Fibroblast of the conjunctiva (primary cell): Measurements from ENCODE around the gene OR1I1.

Experiments
- DNase-seq: peaks from one replicate; pipeline ENCODE4 v3.0.0-alpha.2; 2010; ENCODE audit warnings: low read depth

The OR1I1 gene

DNA sequence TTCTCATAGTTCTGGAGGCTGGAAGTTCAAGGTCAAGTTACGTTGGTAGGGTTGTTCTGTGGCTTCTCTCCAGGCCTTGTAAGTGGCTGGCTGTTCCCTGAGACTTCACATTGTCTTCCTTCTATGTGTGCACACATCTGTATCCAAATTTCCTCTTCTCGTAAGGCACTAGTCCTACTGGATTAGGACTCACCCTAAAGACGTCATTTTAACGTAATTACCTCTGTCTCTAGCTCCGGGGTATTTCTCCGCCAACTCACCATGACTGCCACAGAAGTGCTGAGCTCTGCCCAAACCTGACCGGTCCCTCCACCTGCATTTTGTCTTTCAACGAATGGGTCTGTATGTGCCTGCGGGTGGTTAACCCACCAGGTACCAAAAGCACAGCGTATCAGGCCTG is 16.4 kb downstream of the OR1I1 start:
- DNase-seq = no peak

DNA sequence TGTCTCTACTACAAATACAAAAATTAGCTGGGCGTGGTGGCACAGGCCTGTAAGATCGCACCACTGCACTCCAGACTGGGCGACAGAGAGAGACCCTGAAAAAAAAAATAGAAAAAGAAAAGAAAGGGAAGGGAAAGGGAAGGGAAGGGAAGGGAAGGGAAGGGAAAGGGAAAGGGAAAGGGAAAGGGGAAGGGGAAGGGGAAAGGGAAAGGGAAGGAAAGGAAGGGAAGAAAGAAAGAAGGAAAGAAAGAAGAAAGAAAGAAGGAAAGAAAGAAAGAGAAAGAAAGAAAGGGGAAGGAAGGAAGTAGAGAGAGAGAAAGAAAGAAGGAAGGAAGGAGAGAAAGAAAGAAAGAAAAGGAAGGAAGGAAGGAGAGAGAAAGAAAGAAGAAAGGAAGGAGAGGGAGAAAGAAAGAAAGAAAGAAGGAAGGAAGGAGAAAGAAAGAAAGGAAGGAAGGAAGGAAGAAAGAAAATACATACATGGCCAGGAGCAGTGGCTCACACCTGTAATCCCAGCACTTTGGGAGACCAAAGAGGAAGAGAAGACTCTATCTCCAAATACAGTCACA is 17.1 kb downstream of the OR1I1 start:
- DNase-seq = no peak

DNA sequence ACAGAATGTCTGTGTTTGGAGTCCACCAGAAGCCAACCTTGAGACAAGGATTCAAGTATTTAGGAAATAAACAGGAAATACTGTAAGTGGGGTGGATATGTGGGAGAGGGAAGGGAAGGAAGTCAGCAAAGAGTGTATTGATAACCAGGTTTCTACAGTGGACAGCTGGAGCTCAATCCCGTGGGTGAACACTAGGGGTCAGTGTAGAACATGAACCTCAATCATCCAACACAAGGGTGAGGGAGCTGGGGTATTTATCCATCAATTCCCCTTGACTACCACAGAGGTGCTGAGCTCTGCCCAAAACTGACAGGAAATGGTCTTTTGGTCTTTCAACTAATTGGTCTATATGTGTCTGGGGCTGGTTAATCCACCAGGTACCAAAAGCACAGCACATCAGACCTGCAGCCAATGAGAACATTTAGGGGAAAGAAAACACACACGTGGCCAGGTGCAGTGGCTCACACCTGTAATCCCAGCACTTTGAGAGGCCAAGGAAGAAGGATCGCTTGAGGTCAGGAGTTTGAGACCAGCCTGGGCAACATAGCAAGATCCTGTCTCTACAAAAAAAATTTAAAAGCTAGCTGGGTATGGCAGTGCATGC is 19.6 kb downstream of the OR1I1 start:
- DNase-seq = peak; percentile 20

DNA sequence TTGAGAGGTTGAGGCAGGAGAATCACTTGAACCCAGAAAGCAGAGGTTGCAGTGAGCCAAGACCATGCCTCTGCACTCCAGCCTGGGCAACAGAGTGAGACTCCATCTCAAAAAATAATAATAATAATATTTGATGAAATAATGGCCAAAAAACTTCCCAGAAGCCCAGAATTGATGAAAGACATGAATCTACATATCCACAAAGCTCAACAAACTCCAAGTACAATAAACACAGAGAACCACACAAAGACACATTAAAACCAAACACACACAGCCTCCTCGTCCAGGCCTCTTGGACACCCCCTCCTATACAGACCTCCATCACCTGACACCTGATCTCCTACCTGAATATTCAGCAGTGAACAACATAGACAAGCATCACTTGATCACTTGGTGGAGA is 22.0 kb downstream of the OR1I1 start:
- DNase-seq = no peak

DNA sequence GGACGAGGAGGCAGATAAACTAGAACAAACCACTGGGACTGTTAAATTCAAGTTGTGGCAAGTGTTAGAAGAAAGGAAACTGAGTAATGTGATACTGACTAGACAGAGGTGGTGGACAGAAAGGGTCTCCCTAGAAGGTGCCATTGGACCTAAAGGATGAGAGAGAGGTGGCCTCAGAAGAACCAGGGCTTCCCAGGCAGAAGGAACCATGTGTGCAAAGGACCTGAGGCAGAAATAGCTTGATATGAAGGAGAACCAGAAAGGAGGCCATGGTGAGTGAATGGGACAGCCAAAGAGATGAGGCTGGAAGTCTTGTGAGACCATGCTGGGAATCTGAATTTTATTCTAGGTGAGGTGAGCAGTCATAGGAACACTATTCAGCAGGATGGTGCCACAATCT is 22.4 kb downstream of the OR1I1 start:
- no peak for DNase-seq

DNA sequence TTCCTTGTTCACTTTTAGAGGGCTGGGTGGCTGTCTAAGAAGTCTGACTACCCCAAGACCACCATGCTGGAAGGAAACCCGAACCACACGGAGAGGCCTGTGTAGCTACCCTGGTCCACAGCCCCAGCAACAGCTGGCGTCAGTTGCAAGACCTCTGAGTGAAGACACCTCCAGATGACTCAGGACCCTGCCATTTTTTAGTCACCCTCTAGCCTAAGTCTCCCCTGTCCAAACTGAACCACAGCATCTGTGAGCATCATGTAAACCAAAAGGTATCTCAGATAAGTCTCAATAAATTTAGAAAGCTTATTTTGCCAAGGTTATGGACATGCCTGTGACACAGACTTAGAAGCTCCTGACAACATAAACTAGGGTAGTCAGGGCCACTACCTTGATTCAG is 23.0 kb downstream of the OR1I1 start:
- no peak for DNase-seq

DNA sequence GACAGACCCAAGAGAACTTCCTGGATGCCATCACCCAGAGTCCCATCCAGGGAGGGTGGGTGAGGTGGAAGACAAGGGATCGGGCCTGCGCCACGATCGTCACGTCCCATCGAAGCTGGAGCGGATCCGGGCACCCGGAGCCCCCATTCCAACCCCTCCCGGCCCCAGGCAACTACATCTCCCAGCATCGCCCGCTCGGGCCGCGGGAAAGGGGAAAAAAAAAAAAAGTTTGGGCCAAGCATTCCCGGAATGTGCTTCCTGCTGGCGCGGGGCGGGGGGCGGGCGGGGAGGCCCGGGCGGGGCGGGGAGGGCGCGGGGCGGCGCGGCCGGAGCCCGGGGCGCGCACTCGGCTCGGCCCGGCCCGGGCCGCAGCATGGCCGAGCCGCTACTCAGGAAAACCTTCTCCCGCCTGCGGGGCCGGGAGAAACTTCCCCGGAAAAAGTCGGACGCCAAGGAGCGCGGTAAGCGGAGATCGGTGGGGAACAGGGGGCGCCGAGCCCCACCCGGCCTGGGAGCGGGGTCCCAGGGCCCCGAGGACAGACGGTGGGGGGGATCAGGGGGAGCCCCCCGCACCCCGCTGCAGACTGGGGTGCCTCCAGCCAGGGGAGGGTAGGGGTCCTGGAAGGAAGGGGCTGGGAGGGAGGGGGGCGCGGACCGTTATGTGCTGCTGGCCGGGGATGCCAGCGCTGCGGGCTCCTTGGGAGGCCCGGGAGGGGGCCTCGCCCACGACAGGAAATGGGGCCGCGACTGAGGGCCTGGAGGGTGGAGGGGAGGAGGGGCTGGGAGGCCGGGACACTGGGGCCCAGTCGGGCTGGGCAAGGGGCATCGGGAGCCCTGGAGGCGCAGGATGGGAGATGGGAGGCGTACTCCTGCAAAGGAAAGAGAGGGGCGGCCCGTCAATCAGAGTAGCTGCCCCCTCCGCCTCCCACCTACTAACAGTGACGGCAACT is 25.3 kb downstream of the OR1I1 start, which contains the start of gene SYDE1:
Gene SYDE1 (plus strand): TSS at position 341 of the 950 bp plus-strand sequence. CDS start 33 bp downstream, at position 374.
- peak; percentile 31 for DNase-seq

DNA sequence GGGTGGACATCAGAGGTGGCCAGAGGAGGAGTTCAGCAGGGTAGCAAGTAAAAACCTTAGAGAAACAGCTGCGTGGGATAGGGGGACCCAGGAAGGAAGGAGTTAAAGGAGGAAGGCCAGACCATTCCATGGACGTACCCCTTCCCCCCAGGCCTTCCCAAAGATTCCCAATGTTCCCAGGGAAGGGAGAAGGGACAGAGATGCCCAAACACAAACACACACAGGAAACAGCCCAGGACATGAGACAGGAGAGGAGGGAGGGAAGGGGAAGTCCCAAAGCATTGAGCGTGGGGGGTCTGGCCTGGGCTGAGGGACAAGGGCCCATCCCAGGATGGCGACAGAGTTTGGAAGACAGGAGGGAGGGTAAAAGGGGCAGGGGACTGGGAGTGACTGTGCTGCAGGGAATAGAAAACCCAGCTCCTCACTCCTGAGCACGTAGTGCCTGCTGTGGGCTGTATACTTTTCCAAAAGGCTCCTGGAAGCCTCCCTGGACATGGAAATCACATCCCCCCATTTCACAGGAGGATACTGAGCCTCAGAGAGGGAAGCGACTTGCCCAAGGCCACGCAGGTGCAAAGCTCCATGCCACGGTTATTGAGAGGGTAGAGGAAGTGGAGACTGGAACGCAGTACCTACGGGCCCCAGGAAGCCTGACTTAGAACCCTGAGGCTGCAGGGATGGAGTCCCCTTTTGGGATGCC is 26.3 kb downstream of the OR1I1 start:
- no peak for DNase-seq

DNA sequence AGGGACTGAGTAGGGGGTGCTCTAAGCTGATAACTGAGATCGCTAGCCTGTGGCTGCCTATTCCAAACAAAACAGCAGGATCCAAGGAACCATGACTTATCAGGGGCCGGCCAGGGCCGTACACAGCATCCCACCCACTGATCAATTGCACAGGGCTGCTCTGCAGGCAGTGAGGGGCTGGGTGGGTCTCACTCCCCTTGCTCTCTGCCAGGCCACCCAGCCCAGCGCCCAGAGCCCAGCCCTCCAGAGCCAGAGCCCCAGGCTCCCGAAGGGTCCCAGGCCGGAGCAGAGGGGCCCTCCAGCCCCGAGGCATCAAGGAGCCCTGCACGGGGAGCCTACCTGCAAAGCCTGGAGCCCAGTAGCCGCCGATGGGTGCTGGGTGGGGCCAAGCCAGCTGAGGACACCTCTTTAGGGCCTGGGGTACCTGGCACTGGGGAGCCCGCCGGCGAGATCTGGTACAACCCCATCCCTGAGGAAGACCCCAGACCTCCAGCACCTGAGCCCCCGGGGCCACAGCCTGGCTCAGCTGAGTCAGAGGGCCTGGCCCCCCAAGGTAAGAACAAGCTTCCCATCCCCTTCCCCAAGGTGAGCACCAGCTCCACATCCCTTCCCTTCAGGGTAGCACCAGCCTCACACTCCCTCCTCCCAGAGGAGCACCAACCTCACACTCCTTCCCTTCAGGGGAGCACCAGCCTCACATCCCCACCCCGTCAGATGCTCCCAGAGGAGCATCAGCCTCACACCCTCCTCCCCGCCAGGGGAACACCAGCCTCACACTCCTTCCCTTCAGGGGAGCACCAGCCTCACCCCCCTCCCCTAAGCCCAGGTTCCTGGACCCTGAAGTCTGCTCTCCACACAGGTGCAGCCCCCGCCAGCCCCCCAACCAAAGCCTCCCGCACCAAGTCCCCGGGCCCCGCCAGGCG is 27.1 kb downstream of the OR1I1 start:
- DNase-seq = no peak

DNA sequence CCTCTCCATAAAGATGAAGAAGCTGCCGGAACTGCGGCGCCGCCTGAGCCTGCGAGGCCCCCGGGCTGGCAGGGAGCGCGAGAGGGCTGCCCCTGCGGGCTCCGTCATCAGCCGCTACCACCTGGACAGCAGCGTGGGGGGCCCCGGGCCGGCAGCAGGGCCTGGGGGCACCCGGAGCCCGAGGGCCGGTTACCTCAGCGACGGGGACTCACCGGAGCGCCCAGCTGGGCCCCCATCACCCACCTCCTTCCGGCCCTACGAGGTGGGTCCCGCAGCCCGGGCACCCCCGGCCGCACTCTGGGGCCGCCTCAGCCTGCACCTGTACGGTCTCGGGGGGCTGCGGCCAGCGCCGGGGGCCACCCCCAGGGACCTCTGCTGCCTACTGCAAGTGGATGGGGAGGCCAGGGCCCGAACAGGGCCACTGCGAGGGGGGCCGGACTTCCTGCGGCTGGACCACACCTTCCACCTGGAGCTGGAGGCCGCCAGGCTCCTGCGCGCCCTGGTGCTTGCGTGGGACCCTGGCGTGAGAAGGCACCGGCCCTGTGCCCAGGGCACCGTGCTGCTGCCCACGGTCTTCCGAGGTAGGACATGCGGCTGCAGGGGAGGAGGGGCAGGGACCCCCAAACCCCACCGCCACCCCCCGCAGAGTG is 27.9 kb downstream of the OR1I1 start:
- DNase-seq = no peak

DNA sequence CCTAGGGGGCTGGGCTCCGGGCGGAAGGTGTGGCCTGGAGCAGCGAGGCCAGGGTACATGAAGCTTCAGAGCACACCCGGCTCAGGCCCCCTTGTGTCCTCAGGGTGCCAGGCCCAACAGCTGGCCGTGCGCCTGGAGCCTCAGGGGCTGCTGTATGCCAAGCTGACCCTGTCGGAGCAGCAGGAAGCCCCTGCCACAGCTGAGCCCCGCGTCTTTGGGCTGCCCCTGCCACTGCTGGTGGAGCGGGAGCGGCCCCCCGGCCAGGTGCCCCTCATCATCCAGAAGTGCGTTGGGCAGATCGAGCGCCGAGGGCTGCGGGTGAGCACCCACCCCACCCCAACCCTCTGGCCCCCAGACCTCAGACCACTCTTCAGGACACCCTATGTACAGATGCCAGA is 28.4 kb downstream of the OR1I1 start:
- no peak for DNase-seq

DNA sequence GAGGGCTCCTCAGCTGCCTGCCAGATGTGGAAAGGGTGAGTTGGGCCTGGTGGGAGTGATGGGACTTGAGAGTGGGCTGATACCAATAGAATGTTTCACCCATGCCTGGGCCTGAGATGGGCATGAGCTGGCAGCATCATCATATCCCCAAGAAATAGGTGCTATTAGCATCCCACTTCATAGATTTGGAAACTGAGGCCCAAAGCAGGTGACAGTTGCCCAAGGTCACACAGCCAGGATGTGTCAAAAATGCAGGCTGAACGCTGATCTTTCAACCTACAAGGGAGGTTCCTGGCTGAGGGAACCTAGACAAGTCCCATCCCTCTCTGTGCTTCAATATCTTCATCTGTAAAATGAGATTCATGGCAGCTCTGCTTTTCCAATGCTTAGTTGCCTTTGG is 29.7 kb downstream of the OR1I1 start:
- no peak for DNase-seq

DNA sequence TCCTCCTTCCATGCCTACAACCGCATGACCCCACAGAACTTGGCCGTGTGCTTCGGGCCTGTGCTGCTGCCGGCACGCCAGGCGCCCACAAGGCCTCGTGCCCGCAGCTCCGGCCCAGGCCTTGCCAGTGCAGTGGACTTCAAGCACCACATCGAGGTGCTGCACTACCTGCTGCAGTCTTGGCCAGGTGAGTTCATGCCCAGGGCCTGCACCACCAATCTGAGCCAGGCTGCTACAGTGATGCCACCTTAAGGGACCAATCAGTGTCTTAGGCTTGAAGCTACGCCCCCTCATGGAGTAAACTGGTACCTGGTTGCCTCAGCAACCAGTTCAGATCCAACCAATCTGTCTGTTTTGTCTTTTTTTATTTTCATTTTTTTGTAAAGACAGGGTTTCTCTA is 30.4 kb downstream of the OR1I1 start:
- DNase-seq = no peak

DNA sequence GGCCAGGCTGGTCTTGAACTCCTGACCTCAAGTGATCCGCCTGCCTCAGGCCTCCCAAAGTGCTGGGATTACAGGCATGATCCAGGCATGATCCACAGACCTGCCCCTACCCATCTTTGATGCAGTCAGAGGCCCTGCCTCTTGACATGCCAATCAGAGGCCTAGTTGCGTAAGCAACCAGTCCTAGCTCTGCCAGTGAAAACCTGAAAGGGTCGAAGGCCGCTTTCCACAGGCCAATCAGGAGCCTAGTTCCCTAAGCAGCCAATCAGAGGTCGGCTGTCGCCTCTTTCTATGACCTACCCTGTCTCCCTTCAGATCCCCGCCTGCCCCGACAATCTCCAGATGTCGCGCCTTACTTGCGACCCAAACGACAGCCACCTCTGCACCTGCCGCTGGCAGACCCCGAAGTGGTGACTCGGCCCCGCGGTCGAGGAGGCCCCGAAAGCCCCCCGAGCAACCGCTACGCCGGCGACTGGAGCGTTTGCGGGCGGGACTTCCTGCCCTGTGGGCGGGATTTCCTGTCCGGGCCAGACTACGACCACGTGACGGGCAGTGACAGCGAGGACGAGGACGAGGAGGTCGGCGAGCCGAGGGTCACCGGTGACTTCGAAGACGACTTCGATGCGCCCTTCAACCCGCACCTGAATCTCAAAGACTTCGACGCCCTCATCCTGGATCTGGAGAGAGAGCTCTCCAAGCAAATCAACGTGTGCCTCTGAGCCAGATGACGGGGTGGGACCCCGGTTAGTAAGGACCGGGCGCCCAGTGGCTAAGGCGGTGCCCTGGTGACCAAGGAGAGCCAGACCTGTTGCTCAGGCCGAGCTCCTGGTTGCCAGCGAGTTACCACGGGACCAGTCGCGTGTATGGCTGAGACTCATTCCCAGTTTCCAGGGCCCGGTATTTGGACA is 31.5 kb downstream of the OR1I1 start:
- DNase-seq = no peak

DNA sequence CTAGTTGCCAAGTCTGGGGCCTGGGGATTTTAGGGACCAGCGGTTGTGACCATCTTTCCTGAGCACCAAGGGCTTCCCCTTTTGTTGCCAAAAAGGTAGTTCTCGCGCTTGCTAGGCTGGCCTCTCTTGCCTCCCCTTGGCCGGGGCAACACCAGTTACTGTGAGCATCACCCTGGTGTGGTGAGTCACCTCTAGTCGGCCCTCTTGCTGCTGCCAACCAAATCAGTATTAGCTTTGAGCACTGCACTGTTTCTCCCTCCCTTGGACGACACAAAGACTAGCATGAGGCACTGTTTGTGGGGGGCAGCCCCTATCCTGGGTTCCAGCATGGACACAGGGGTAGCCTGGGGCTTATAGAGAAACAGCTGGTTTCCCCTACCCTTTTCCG is 32.1 kb downstream of the OR1I1 start:
- DNase-seq = peak; percentile 28

DNA sequence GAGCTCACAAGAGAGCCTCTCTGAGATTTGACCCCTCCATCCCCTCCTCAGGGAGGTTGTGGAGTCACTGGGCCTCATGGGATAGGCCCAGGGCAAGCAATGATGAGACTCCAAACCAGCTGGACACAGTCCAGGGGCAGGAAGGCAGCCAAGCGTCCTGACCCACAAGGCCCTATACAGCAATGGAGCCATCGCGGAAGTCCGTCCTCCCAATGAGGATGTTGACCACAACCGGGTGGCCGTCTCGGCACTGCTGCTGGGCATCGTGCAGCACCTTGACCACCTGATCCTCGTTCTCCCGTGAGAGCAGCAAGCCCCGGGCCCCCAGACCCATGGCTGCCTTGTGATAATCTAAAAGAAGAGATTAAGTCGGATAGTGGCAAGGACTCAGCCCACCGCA is 33.1 kb downstream of the OR1I1 start:
- DNase-seq = peak; percentile 37

DNA sequence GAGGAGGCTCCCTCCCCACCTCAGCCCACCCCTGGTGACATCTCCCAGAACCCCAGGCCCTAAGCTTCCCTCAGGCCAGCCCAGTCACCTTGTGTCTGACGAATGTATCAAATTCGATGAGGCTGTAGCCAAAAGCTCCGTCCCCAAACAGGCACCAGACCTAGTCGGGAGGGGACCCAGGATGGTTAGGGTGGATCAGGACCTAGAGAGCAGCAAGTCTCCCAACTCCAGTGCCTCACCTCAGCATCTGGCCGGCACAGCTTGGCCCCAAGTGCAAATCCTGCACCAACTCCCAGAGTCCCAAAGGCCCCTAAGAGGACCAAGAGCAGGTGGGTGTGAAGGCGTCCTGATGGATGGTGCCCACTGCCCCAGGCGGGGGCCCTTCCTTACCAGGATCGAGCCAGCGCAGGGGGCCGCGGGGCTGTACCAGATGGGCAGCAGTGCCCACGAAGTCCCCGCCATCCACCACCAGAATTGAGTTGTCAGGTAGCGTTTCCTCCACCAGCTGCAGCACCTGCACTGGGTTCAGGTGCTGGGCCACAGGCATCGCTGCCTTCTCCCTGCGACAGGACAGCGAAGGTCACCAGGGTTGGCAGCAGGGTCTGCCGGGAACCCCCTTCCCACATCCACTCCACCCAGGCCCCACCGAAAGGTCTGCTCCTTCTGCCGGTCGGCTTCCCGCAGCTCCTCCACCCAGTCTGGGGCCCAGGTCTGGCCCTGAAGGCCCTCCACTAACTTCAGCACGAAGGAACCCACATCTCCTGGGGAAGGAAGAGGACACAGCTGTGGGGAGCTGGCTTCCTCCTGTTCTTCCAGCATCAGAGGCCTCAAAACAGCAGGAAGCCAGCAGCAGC is 34.0 kb downstream of the OR1I1 start:
- no peak for DNase-seq

DNA sequence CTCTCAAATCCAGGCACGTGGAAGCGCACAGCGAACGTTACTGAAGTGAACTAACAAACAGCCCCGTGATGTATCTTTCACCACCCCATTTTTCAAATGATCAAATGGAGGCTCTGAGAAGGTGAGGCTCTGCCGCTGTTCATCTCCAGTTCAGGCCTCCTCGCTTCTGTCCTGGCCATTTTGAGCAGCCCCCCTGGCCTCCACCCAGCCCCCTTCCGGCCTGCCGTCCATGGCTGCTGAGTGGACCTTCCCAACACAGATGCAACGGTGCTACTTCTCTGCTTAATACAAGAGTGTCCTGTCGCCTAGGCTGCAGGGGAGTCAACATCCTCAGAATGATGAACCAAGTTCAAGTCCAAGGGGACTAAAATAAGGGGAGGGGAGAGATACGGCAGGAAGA is 34.8 kb downstream of the OR1I1 start:
- DNase-seq = no peak

DNA sequence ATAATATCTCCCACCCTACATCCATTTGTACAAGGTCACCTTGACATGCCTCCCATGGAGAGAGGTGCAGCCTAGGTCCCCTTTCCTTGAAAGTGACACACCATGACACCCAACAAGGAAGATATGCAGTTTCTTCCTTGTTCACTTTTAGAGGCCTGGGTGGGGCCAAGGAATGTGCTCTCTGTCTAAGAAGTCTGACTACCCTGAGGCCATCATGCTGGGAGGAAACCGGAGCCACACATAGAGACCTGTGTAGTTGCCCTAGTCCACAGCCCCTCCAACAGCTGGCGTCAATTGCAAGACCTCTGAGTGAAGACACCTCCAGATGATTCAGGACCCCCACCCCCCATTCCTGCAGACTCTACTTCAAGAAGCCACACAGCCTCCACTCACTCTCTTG is 36.2 kb downstream of the OR1I1 start:
- no peak for DNase-seq
